Measurements from ENCODE around the gene INPP5K. TPM values are rescaled to one million over a fixed set of nuclear protein-coding genes. Genes with fewer than 3 reads are reported as not detected.
A peak's percentile ranks its signal among the peaks of the same experiment; 100 is the strongest.

The INPP5K gene
- total RNA-seq, 1 donor from 2014 or later: 23.0 TPM

GRCh38 chr17:1548032-1548431 is 31.6 kb upstream of the INPP5K start:
- no peaks in the 10 kb centered on the region for H3K27me3 ChIP-seq (ENCODE audit: control insufficient read depth in 3 of 3, insufficient read depth in 3 of 3, low read length in 3 of 3)
- no peak overlapping the region for H3K27ac ChIP-seq (ENCODE audit: low read depth, low read length)
- H3K4me1 ChIP-seq (ENCODE audit: control insufficient read depth in 3 of 3, insufficient read depth in 3 of 3, low read length in 3 of 3): no peaks in the 10 kb centered on the region
- no peak overlapping the region for H3K9ac ChIP-seq (ENCODE audit: low read depth in 1 of 3, low read length in 3 of 3)
- no peaks in the 10 kb centered on the region for H3K9me3 ChIP-seq (ENCODE audit: control insufficient read depth in 3 of 3, low read length in 3 of 3)
- no peak overlapping the region for H3K4me3 ChIP-seq (ENCODE audit: low read length in 3 of 3)
- H3K36me3 ChIP-seq (ENCODE audit: control insufficient read depth in 3 of 3, insufficient read depth in 3 of 3, low read length in 3 of 3): peaks cover 29 to 40% (median 30%) of the 10 kb centered on the region in 3 donors

- Histone ChIP-seq H3K4me1 (ENCODE audit: control insufficient read depth in 3 of 3, insufficient read depth in 3 of 3, low read length in 3 of 3) (no peaks in the 10 kb centered on the region), H3K27ac (ENCODE audit: low read depth, low read length) (no peak overlapping the region), H3K27me3 (ENCODE audit: control insufficient read depth in 3 of 3, insufficient read depth in 3 of 3, low read length in 3 of 3) (no peaks in the 10 kb centered on the region), H3K4me3 (ENCODE audit: low read length in 3 of 3) (no peak overlapping the region), H3K9me3 (ENCODE audit: control insufficient read depth in 3 of 3, low read length in 3 of 3) (no peaks in the 10 kb centered on the region), H3K36me3 (ENCODE audit: control insufficient read depth in 3 of 3, insufficient read depth in 3 of 3, low read length in 3 of 3) (peaks cover 33 to 45% (median 33%) of the 10 kb centered on the region in 3 donors), H3K9ac (ENCODE audit: low read depth in 1 of 3, low read length in 3 of 3) (no peak overlapping the region)
These were observed 30.0 kb upstream of the INPP5K start for GRCh38 chr17:1546292-1546922.

- Histone ChIP-seq H3K9me3 (ENCODE audit: control insufficient read depth in 3 of 3, low read length in 3 of 3) (no peaks in the 10 kb centered on the region), H3K4me1 (ENCODE audit: control insufficient read depth in 3 of 3, insufficient read depth in 3 of 3, low read length in 3 of 3) (no peaks in the 10 kb centered on the region), H3K27ac (ENCODE audit: low read depth, low read length) (no peak overlapping the region), H3K27me3 (ENCODE audit: control insufficient read depth in 3 of 3, insufficient read depth in 3 of 3, low read length in 3 of 3) (no peaks in the 10 kb centered on the region), H3K9ac (ENCODE audit: low read depth in 1 of 3, low read length in 3 of 3) (no peak overlapping the region), H3K4me3 (ENCODE audit: low read length in 3 of 3) (no peak overlapping the region), H3K36me3 (ENCODE audit: control insufficient read depth in 3 of 3, insufficient read depth in 3 of 3, low read length in 3 of 3) (peaks cover 32 to 43% (median 36%) of the 10 kb centered on the region in 3 donors)
These were observed 29.2 kb upstream of the INPP5K start for GRCh38 chr17:1545618-1546017.

GRCh38 chr17:1542316-1542715 is 25.9 kb upstream of the INPP5K start:
- Histone ChIP-seq H3K4me3 (ENCODE audit: low read length in 3 of 3) (no peak overlapping the region), H3K27ac (ENCODE audit: low read depth, low read length) (no peak overlapping the region)

GRCh38 chr17:1541367-1541904 is 25.0 kb upstream of the INPP5K start:
- Histone ChIP-seq H3K27me3 (ENCODE audit: control insufficient read depth in 3 of 3, insufficient read depth in 3 of 3, low read length in 3 of 3) (no peaks in the 10 kb centered on the region), H3K9me3 (ENCODE audit: control insufficient read depth in 3 of 3, low read length in 3 of 3) (no peaks in the 10 kb centered on the region), H3K4me3 (ENCODE audit: low read length in 3 of 3) (no peak overlapping the region), H3K9ac (ENCODE audit: low read depth in 1 of 3, low read length in 3 of 3) (no peak overlapping the region), H3K36me3 (ENCODE audit: control insufficient read depth in 3 of 3, insufficient read depth in 3 of 3, low read length in 3 of 3) (peaks cover 40 to 49% (median 48%) of the 10 kb centered on the region in 3 donors), H3K4me1 (ENCODE audit: control insufficient read depth in 3 of 3, insufficient read depth in 3 of 3, low read length in 3 of 3) (no peaks in the 10 kb centered on the region), H3K27ac (ENCODE audit: low read depth, low read length) (no peak overlapping the region)

More at GRCh38 chr17:1542316-1542715, 25.9 kb upstream of the INPP5K start:
- Histone ChIP-seq H3K36me3 (ENCODE audit: control insufficient read depth in 3 of 3, insufficient read depth in 3 of 3, low read length in 3 of 3) (peaks cover 39 to 51% (median 49%) of the 10 kb centered on the region in 3 donors), H3K4me1 (ENCODE audit: control insufficient read depth in 3 of 3, insufficient read depth in 3 of 3, low read length in 3 of 3) (no peaks in the 10 kb centered on the region), H3K9ac (ENCODE audit: low read depth in 1 of 3, low read length in 3 of 3) (no peak overlapping the region), H3K27me3 (ENCODE audit: control insufficient read depth in 3 of 3, insufficient read depth in 3 of 3, low read length in 3 of 3) (no peaks in the 10 kb centered on the region), H3K9me3 (ENCODE audit: control insufficient read depth in 3 of 3, low read length in 3 of 3) (no peaks in the 10 kb centered on the region)

GRCh38 chr17:1539811-1540210 is 23.4 kb upstream of the INPP5K start:
- H3K4me3 ChIP-seq (ENCODE audit: low read length in 3 of 3): no peak overlapping the region

GRCh38 chr17:1535737-1536136 is 19.3 kb upstream of the INPP5K start:
- Histone ChIP-seq H3K9me3 (ENCODE audit: control insufficient read depth in 3 of 3, low read length in 3 of 3) (no peaks in the 10 kb centered on the region), H3K4me3 (ENCODE audit: low read length in 3 of 3) (no peak overlapping the region), H3K36me3 (ENCODE audit: control insufficient read depth in 3 of 3, insufficient read depth in 3 of 3, low read length in 3 of 3) (peaks cover 38 to 46% (median 45%) of the 10 kb centered on the region in 3 donors), H3K9ac (ENCODE audit: low read depth in 1 of 3, low read length in 3 of 3) (no peak overlapping the region), H3K27me3 (ENCODE audit: control insufficient read depth in 3 of 3, insufficient read depth in 3 of 3, low read length in 3 of 3) (no peaks in the 10 kb centered on the region), H3K27ac (ENCODE audit: low read depth, low read length) (no peak overlapping the region), H3K4me1 (ENCODE audit: control insufficient read depth in 3 of 3, insufficient read depth in 3 of 3, low read length in 3 of 3) (peaks cover 14 to 20% (median 17%) of the 10 kb centered on the region in 3 donors)

More at GRCh38 chr17:1539811-1540210, 23.4 kb upstream of the INPP5K start:
- Histone ChIP-seq H3K27me3 (ENCODE audit: control insufficient read depth in 3 of 3, insufficient read depth in 3 of 3, low read length in 3 of 3) (no peaks in the 10 kb centered on the region), H3K27ac (ENCODE audit: low read depth, low read length) (no peak overlapping the region), H3K9me3 (ENCODE audit: control insufficient read depth in 3 of 3, low read length in 3 of 3) (no peaks in the 10 kb centered on the region), H3K4me1 (ENCODE audit: control insufficient read depth in 3 of 3, insufficient read depth in 3 of 3, low read length in 3 of 3) (peaks cover 0 to 2% (median 0%) of the 10 kb centered on the region in 3 donors), H3K36me3 (ENCODE audit: control insufficient read depth in 3 of 3, insufficient read depth in 3 of 3, low read length in 3 of 3) (peaks cover 40 to 45% (median 42%) of the 10 kb centered on the region in 3 donors), H3K9ac (ENCODE audit: low read depth in 1 of 3, low read length in 3 of 3) (no peak overlapping the region)

- peak overlapping the region in 2 of 3 donors; percentile 8 to 60 for H3K9ac ChIP-seq (ENCODE audit: low read depth in 1 of 3, low read length in 3 of 3)
- H3K36me3 ChIP-seq (ENCODE audit: control insufficient read depth in 3 of 3, insufficient read depth in 3 of 3, low read length in 3 of 3): peaks cover 28 to 44% (median 35%) of the 10 kb centered on the region in 3 donors
- H3K4me3 ChIP-seq (ENCODE audit: low read length in 3 of 3): peak overlapping the region in 1 of 3 donors; percentile 52
- H3K27ac ChIP-seq (ENCODE audit: low read depth, low read length): peak overlapping the region; percentile 14
- no peaks in the 10 kb centered on the region for H3K27me3 ChIP-seq (ENCODE audit: control insufficient read depth in 3 of 3, insufficient read depth in 3 of 3, low read length in 3 of 3)
- peaks cover 14 to 20% (median 17%) of the 10 kb centered on the region in 3 donors for H3K4me1 ChIP-seq (ENCODE audit: control insufficient read depth in 3 of 3, insufficient read depth in 3 of 3, low read length in 3 of 3)
- no peaks in the 10 kb centered on the region for H3K9me3 ChIP-seq (ENCODE audit: control insufficient read depth in 3 of 3, low read length in 3 of 3)
These were observed 17.4 kb upstream of the INPP5K start for GRCh38 chr17:1533661-1534325.

- Histone ChIP-seq H3K27me3 (ENCODE audit: control insufficient read depth in 3 of 3, insufficient read depth in 3 of 3, low read length in 3 of 3) (no peaks in the 10 kb centered on the region), H3K36me3 (ENCODE audit: control insufficient read depth in 3 of 3, insufficient read depth in 3 of 3, low read length in 3 of 3) (peaks cover 20 to 40% (median 28%) of the 10 kb centered on the region in 3 donors), H3K4me3 (ENCODE audit: low read length in 3 of 3) (no peak overlapping the region), H3K9ac (ENCODE audit: low read depth in 1 of 3, low read length in 3 of 3) (peak overlapping the region in 2 of 3 donors; percentile 8 to 60), H3K4me1 (ENCODE audit: control insufficient read depth in 3 of 3, insufficient read depth in 3 of 3, low read length in 3 of 3) (peaks cover 14 to 20% (median 17%) of the 10 kb centered on the region in 3 donors), H3K27ac (ENCODE audit: low read depth, low read length) (peak overlapping the region; percentile 2), H3K9me3 (ENCODE audit: control insufficient read depth in 3 of 3, low read length in 3 of 3) (no peaks in the 10 kb centered on the region)
These were observed 16.6 kb upstream of the INPP5K start for GRCh38 chr17:1532836-1533602.

All from skeletal muscle tissue (tissue), 4 donors.